H1 (cell line): ENCODE results near the gene NFIC. TPM values are rescaled to one million over a fixed set of nuclear protein-coding genes. Genes with fewer than 3 reads are reported as not detected.

ENCODE experiments used
- RBBP5 ChIP-seq: IDR thresholded peaks from 2 replicates; pipeline ENCODE4 v1.7.1; 2012; ENCODE audit warnings: low read depth, mild to moderate bottlenecking, inconsistent platforms, low read length, moderate library complexity, borderline replicate concordance
- polyA plus RNA-seq, 7 experiments: library from polyadenylated mRNA; depleted of rRNA in 3 of 7; stranded (reverse) in 5 of 7; unstranded in 2 of 7; fragments of >200 nt in 5 of 7; fragments of 200-250 nt in 2 of 7; gene quantifications; 1 replicate in 5 of 7; 2 replicates in 1 of 7; 4 replicates in 1 of 7; pipeline versions ENCODE4 v1.2.1 to v1.2.3, GENCODE V29; 2011 to 2013; ENCODE audit warnings: missing spikeins in 2 of 7, mixed read lengths in 2 of 7
- total RNA-seq: library from RNA; stranded (reverse); fragmentation: NEBNext Ultra II Directional; extraction: Animal tissue kit (Norgen Biotek cat#: 25700); gene quantifications from 2 replicates; pipeline ENCODE4 v1.2.1, GENCODE V29; 2021

Gene NFIC
- total and polyA plus RNA-seq, 2 of the 8 experiments (the other 6 are each of a cell fraction or from before 2014, with no cell fraction given): 0.56 to 3.2 TPM

DNA sequence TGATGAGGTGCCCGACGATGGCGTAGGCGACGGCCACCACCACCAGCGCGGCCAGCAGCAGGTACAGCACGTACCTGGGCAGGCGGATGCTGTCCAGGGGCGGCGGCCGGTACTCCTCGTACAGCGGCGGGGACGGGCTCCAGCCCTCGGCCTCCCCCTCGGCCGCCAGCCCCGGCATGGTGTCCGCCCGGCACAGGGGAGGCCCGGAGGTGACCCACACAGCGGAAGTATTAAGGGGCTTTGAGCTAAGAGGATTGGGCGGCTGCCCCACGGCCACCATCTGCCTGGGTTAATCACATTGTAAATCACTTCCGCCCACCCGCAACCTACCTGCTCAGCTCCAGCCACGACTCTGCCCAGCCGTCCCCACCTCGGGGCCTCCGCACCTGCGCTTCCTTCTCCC, 116.8 kb downstream of the NFIC start, which contains the start of gene SMIM44 (continued):
- TF ChIP-seq RBBP5: no peak
- TF ChIP-seq, all 59 proteins: peak for 0
